ENCODE measurements around the gene FGF4.

DNA sequence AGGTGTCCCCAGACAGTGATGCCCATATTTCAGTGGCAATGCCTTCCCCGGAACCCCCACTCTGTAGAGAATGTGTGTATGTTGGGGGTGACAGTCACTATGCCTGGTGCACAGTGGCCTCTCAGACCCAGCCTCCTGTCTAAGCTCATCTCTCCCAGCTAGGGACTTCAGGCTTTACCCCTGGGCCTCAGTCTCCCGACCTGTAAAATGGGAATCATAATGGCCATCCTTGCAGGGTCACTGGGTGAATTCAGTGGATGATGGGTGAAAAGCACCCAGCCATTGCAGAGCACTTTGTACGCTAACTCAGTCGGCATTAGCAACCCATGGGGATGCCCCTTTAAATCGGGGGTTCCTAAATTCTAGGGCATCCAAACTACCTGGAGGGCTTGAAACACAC, 25.1 kb upstream of the FGF4 start:
- TF ChIP-seq, protein P1, sequence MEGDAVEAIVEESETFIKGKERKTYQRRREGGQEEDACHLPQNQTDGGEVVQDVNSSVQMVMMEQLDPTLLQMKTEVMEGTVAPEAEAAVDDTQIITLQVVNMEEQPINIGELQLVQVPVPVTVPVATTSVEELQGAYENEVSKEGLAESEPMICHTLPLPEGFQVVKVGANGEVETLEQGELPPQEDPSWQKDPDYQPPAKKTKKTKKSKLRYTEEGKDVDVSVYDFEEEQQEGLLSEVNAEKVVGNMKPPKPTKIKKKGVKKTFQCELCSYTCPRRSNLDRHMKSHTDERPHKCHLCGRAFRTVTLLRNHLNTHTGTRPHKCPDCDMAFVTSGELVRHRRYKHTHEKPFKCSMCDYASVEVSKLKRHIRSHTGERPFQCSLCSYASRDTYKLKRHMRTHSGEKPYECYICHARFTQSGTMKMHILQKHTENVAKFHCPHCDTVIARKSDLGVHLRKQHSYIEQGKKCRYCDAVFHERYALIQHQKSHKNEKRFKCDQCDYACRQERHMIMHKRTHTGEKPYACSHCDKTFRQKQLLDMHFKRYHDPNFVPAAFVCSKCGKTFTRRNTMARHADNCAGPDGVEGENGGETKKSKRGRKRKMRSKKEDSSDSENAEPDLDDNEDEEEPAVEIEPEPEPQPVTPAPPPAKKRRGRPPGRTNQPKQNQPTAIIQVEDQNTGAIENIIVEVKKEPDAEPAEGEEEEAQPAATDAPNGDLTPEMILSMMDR (IDR thresholded peaks at IDR 0.05), result no peak
- no peak for TF ChIP-seq EP300 (IDR thresholded peaks at IDR 0.05)
- TF ChIP-seq POLR2A (IDR thresholded peaks at IDR 0.05; ENCODE audit: low read depth), result no peak
- no peak for TF ChIP-seq POLR2AphosphoS5 (IDR thresholded peaks at IDR 0.05)

Data from esophagus muscularis mucosa (tissue), 4 donors.